ENCODE data around the gene DPP6.

Gene DPP6

GRCh38 chr7:154769527-154769926 lies 717.3 kb downstream of the DPP6 start:
- DNase-seq (ENCODE audit: low read depth): no peak

- no peak for DNase-seq (ENCODE audit: low read depth)
These were observed 718.2 kb downstream of the DPP6 start for GRCh38 chr7:154770361-154770760.

- no peak for DNase-seq (ENCODE audit: low read depth)
These were observed 718.8 kb downstream of the DPP6 start for GRCh38 chr7:154770962-154771361.

GRCh38 chr7:154774303-154774969 lies 722.2 kb downstream of the DPP6 start:
- DNase-seq (ENCODE audit: low read depth): no peak

- no peak for DNase-seq (ENCODE audit: low read depth)
These were observed 723.5 kb downstream of the DPP6 start for GRCh38 chr7:154775681-154776080.

GRCh38 chr7:154776350-154776749 lies 724.2 kb downstream of the DPP6 start:
- DNase-seq (ENCODE audit: low read depth): no peak

- DNase-seq (ENCODE audit: low read depth): no peak
These were observed 724.8 kb downstream of the DPP6 start for GRCh38 chr7:154777023-154777422.

- DNase-seq (ENCODE audit: low read depth): no peak
These were observed 725.3 kb downstream of the DPP6 start for GRCh38 chr7:154777489-154777888.

- DNase-seq (ENCODE audit: low read depth): no peak
These were observed 725.7 kb downstream of the DPP6 start for GRCh38 chr7:154777908-154778307.

GRCh38 chr7:154781369-154782303 lies 729.4 kb downstream of the DPP6 start:
- DNase-seq (ENCODE audit: low read depth): no peak

GRCh38 chr7:154783281-154783909 lies 731.2 kb downstream of the DPP6 start:
- DNase-seq (ENCODE audit: low read depth): no peak

GRCh38 chr7:154785898-154786297 lies 733.7 kb downstream of the DPP6 start:
- DNase-seq (ENCODE audit: low read depth): no peak

GRCh38 chr7:154789404-154789803 lies 737.2 kb downstream of the DPP6 start:
- DNase-seq (ENCODE audit: low read depth): no peak

- no peak for DNase-seq (ENCODE audit: low read depth)
These were observed 739.4 kb downstream of the DPP6 start for GRCh38 chr7:154791611-154792010.

GRCh38 chr7:154792436-154793055 lies 740.3 kb downstream of the DPP6 start:
- DNase-seq (ENCODE audit: low read depth): no peak

GRCh38 chr7:154794147-154794780 lies 742.1 kb downstream of the DPP6 start:
- DNase-seq (ENCODE audit: low read depth): no peak

- no peak for DNase-seq (ENCODE audit: low read depth)
These were observed 742.8 kb downstream of the DPP6 start for GRCh38 chr7:154795014-154795413.

- DNase-seq (ENCODE audit: low read depth): no peak
These were observed 743.2 kb downstream of the DPP6 start for GRCh38 chr7:154795437-154795836.

- DNase-seq (ENCODE audit: low read depth): no peak
These were observed 752.3 kb downstream of the DPP6 start for GRCh38 chr7:154804449-154804848.

- DNase-seq (ENCODE audit: low read depth): no peak
These were observed 759.8 kb downstream of the DPP6 start for GRCh38 chr7:154812027-154812426.

- DNase-seq (ENCODE audit: low read depth): no peak
These were observed 765.2 kb downstream of the DPP6 start for GRCh38 chr7:154817224-154817896.

Data from non-pigmented ciliary epithelial cell (primary cell).